SJCRH30 (cell line): Measurements from ENCODE around the gene EPHA1. TPM values are rescaled to one million over a fixed set of nuclear protein-coding genes. Genes with fewer than 3 reads are reported as not detected.
"Not testable (repeated sequence)": the region's sequence is repeated elsewhere in the genome, so short reads cannot be mapped to it uniquely, and the experiment has no call there.

Source experiments
- DNase-seq, 2 experiments: peaks; one replicate each; pipeline ENCODE4 v3.0.0-alpha.2; 2015 to 2020
- H3K27ac ChIP-seq: fragments of 250-450 bp; sonication (Bioruptor Pico); 2 replicates; pipeline ENCODE4 v1.5.1; 2020; ENCODE audit warnings: mild to moderate bottlenecking, moderate library complexity
- H3K27me3 ChIP-seq: fragments of 250-450 bp; sonication (Bioruptor Pico); 2 replicates; pipeline ENCODE4 v1.5.1; 2020; ENCODE audit warnings: mild to moderate bottlenecking, moderate library complexity
- H3K36me3 ChIP-seq: fragments of 250-450 bp; sonication (Bioruptor Pico); 2 replicates; pipeline ENCODE4 v1.5.1; 2020; ENCODE audit warnings: mild to moderate bottlenecking, moderate library complexity
- H3K4me1 ChIP-seq: fragments of 250-450 bp; sonication (Bioruptor Pico); 2 replicates; pipeline ENCODE4 v1.5.1; 2020; ENCODE audit warnings: mild to moderate bottlenecking, moderate library complexity
- H3K4me3 ChIP-seq: fragments of 250-450 bp; sonication (Bioruptor Pico); 2 replicates; pipeline ENCODE4 v1.5.1; 2020; ENCODE audit warnings: mild to moderate bottlenecking, moderate library complexity
- H3K9me3 ChIP-seq: fragments of 250-450 bp; sonication (Bioruptor Pico); replicated peaks from 2 replicates; pipeline ENCODE4 v1.5.1; 2020; ENCODE audit warnings: mild to moderate bottlenecking, moderate library complexity
- total RNA-seq: library from RNA; depleted of rRNA; stranded (reverse); fragments of >200 nt; shearing (Covaris generic); gene quantifications from 2 replicates; pipeline ENCODE4 v1.2.3, GENCODE V29; 2014

Gene EPHA1
- total RNA-seq, 1 experiment from 2014 or later: 0.32 TPM

DNA sequence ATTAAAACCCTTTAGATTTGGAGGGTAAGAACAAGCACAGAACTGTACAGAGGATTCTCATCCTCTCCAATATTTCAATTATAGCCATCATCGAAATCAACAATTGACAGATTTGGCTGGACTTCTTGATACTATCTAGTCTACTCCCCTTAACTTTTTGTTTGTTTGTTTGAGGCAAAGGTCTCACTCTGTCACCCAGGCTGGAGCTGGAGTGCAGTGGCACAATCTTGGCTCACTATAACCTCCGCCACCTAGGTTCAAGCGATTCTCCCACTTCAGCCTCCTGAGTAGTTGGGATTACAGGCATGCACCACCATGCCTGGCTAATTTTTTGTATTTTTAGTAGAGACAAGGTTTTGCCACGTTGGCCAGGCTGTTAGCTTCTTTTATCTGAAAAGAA is 6.4 kb downstream of the EPHA1 start:
- not testable (repeated sequence) for H3K4me1 ChIP-seq, H3K9me3 ChIP-seq, H3K4me3 ChIP-seq, H3K36me3 ChIP-seq, H3K27me3 ChIP-seq, H3K27ac ChIP-seq, DNase-seq

DNA sequence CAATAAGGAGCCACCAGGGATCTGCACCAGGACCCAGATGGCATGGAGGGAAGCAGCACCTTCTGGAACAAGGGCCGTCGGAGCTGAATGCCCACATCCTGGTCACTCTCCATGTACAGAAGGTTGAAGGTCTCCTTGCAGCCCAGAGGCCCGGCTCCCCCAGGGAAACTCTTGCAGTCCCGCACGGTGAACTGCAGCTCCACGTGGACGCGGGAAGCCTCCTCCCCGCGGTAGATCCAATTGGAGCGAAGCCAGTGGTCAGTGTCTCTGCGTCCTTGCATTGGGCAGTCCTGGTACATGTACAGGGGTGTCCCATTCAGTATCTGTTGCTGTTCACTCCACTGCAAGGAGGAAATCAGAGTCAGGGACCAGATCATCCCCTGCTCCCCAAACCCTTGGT is 7.4 kb downstream of the EPHA1 start:
- Histone ChIP-seq H3K4me3 (no peak overlapping the region), H3K36me3 (no peaks in the 10 kb centered on the region), H3K9me3 (no peaks in the 10 kb centered on the region), H3K4me1 (no peaks in the 10 kb centered on the region), H3K27me3 (peaks cover 3% of the 10 kb centered on the region), H3K27ac (no peak overlapping the region)
- DNase-seq: no peak

DNA sequence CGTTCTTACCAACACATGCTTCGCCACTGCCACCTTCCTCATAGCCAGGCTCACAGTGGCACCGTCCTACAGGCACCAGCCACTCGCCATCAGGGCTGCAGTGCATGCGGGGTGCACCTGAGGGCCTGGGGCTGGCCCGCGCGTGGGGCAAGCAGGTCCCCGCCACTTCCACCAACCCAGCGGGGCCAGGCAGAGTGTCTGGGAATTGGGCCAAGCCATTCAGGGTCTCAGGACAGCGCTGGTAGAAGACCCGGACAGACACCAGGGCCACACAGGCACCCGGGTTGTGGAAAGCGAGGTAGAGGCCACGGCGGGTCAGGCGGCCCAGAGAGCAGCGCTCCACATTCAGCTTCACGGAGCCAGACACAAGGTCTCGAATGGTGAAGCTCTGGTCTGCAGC is 9.0 kb downstream of the EPHA1 start:
- H3K27me3 ChIP-seq: peaks cover 2% of the 10 kb centered on the region
- H3K36me3 ChIP-seq: no peaks in the 10 kb centered on the region
- H3K4me3 ChIP-seq: no peak overlapping the region
- no peak for DNase-seq
- no peaks in the 10 kb centered on the region for H3K4me1 ChIP-seq
- H3K9me3 ChIP-seq: no peaks in the 10 kb centered on the region
- no peak overlapping the region for H3K27ac ChIP-seq

DNA sequence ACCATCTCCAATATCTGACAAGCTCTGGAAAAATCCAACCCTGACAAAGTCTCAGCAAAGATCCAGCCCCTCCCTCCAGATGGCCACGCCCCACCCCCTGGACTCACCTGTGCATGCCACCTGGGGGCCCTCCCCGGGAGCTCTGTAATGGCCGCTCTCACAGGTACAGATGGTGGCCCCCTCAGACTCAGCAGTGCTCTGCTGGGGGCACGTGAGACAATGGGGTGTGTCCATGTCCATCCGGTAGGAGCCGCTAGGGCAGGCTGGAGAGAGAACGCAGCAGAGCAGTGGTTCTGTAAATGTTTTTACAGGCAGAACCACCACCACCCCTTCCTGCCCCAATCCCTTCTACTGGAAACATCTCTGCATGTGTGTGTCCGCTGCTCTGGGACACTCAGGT is 9.5 kb downstream of the EPHA1 start:
- Histone ChIP-seq H3K4me3 (no peak overlapping the region), H3K36me3 (no peaks in the 10 kb centered on the region), H3K9me3 (no peaks in the 10 kb centered on the region), H3K4me1 (no peaks in the 10 kb centered on the region), H3K27ac (no peak overlapping the region), H3K27me3 (no peaks in the 10 kb centered on the region; the same call in 1 of the 2 replicates)
- DNase-seq: no peak

DNA sequence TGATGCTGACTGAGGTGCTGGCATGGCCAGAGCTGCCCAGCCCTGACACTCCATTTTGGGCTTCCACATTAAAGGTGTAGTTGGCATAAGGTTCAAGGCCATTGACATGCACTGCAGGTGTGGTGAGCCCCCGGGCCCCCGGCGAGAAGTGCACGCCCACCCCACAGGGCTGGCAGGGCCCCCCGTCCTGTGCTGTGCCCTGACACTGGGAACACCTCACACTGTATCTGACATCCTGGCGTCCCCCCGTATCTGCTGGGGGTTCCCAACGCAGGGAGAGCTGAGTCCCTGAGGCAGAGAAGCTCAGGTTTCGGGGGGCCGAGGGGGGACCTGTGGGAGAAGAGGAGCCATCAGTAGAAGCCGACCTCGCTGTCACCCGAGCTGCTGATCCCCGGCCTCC is 10.0 kb downstream of the EPHA1 start:
- H3K27me3 ChIP-seq: no peaks in the 10 kb centered on the region; the same call in 1 of the 2 replicates
- no peak for DNase-seq
- no peaks in the 10 kb centered on the region for H3K9me3 ChIP-seq
- no peak overlapping the region for H3K27ac ChIP-seq
- H3K4me1 ChIP-seq: no peaks in the 10 kb centered on the region
- no peak overlapping the region for H3K4me3 ChIP-seq
- no peaks in the 10 kb centered on the region for H3K36me3 ChIP-seq

DNA sequence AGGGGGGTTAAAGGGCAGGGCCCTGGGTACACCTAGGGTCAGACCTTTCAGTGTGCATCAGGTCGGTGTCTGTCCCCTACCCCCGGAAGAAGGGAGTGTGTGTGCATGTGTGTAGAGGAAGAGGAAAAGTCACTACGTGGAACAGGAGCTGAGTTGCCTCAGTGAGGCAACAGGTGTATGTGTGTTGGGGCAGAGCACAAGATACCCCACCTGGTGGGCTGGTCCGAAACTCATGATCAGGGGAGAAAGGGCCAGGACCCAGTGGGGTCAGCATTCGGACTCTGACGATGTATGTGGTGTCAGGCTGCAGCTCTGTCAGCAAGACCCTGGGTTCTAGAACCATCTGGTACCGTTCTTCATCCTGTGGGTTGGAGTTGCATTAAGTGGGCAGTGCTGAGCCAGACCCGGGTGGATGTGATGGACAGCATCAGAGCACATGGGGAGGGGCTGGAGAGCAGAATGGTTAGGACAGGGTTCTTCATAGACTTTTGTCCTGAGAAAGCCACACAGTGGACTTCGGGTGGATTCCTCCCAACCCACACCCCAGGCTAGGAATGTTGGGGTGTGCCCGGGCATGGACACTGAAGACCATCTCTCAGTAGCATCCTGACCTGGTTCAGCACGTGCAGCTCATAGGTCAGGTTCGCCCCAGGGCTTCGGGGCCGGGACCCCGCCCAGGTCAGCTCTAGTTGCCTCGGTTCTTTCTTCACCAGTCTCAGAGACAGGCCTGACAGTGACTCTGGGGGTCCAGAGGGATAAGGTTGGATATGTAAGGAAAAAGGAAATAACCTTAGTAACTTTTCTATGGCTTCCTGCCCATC is 10.7 kb downstream of the EPHA1 start:
- Histone ChIP-seq H3K4me3 (no peak overlapping the region), H3K9me3 (no peaks in the 10 kb centered on the region)

DNA sequence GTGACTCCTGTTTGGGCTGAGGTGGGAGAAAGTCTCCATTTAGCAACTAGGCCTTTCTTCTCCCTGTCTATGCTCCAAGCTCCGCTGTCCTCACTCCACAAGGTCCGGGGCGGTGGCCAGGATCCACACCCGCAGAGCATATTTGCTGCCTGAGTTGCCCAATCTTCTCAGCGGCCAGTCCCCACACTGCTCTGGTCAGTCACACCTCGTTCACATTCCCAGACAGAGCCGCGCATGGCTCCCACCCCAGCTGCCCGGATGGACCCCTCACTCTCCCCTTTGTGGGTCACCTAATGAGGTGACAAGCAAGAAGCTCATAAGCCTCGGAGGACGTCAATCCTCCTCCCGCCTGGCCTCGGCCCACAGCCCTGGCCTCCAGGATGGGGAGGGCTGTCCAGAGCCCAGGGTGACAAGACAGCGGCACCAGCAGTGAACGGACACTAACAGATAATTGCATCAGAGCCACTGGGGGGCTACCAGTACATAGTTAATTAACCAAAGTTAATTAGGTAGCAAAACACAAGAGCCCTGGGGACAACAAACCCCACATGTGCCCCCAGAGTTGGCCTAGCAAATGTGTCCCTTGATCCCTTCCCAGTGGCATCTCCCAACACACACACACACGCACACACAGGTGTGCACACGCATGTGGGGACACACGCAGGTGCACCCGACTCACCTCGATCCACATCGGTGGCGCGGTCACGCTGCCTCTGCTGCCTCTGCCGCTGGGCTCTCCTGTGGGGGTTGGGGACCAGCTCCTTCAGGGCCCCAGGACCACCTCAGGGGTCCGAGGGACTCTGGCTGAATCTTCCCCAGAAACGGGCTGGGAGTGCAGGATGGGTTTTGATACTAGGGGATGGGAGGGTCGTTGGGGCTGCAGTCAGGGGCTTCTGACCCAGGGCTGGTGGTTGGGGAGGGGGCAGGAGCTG is 11.8 kb downstream of the EPHA1 start:
- no peaks in the 10 kb centered on the region for H3K4me1 ChIP-seq
- H3K4me3 ChIP-seq: no peak overlapping the region
- H3K27ac ChIP-seq: no peak overlapping the region
- H3K27me3 ChIP-seq: no peaks in the 10 kb centered on the region
- no peaks in the 10 kb centered on the region for H3K9me3 ChIP-seq
- no peak for DNase-seq
- no peaks in the 10 kb centered on the region for H3K36me3 ChIP-seq

More for the DNA sequence above, 10.7 kb downstream of the EPHA1 start:
- DNase-seq: no peak
- no peaks in the 10 kb centered on the region for H3K36me3 ChIP-seq
- no peak overlapping the region for H3K27ac ChIP-seq
- no peaks in the 10 kb centered on the region; the same call in 1 of the 2 replicates for H3K27me3 ChIP-seq
- H3K4me1 ChIP-seq: no peaks in the 10 kb centered on the region

DNA sequence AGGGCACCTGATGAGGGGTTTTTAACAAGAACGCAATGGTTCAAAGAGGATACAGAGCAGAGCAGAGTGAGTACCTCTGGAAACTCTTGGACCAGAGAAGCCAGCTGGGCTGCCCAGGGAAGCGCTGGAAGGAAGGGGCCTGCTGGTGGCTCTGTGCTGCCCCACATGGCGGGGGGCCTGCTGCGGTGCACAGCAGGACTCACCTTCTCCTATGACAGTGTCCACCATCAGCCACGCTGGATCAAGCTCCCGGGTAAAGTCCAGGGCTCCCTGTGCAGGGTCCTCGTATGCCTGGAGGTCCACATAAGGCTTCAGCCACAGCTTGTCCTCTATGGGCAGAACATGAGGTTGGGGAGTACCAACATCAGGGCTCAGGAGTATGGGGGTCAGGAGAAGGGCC is 12.5 kb downstream of the EPHA1 start:
- Histone ChIP-seq H3K27ac (no peak overlapping the region), H3K27me3 (no peaks in the 10 kb centered on the region), H3K4me1 (no peaks in the 10 kb centered on the region), H3K36me3 (peaks cover 7% of the 10 kb centered on the region; the same call in 1 of the 2 replicates), H3K9me3 (no peaks in the 10 kb centered on the region), H3K4me3 (no peak overlapping the region)
- DNase-seq: no peak

DNA sequence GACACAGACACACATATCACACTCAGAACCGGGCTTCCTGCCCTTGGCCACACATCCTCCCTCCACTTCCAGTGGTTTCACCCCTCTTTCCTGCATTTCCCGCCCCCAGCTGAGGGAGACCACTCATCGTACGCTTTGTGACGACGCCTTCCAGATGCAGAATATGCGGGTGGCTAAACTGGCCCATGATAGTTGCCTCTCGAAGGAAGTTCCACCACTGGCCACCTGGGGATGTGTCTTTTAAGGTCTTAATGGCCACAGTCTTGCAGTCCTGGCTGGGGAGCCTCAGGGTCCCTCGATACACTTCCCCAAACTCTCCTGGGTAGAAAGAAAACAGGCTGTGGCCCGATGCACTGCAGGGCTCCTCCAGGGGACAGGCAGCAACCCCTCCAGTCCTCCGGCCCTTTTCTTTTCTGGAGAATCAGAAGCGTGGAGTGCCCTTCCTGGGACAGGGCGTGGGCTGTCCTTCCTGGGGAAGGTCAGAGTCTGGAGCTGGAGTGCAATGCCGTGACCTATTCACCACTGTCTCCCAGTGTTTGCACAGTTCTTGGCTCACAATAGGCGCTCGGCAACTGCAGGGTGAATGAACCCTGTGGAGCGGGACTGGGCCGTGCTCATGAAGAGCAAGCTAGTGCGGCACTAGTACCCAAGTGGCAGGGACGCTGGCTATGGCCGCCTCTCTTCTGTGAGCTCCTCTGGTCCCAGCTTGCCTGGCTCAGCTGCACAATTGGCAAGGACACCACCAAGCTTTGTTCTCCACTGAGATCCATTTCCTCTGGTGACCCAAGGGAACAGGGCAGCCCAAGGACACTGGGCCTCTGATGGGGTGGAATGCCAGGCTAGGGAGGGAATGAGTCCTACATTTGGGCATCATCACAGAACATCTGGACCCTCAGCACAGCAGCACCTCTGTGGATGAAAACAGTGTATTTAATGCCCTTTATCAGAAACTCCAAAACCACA is 13.2 kb downstream of the EPHA1 start:
- Histone ChIP-seq H3K27ac (no peak overlapping the region), H3K27me3 (no peaks in the 10 kb centered on the region), H3K4me1 (no peaks in the 10 kb centered on the region)

DNA sequence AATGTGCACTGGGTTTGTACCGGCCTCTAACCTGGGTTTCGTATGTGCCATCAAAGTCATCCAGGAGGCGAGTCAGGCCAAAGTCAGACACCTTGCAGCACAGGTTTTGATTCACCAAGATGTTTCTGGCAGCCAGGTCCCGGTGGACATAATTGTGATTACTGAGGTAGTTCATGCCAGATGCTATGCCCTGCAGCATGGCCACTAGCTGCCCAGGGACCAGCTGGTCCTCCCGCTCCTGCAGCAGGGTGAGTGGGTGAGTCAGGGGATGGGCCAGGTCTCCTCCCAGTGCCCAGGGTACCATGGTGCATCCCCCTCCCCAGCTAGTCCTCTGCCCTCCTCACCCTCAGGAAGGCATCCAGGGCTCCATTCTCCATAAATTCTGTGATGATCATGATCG is 13.9 kb downstream of the EPHA1 start:
- Histone ChIP-seq H3K36me3 (peaks cover 19% of the 10 kb centered on the region; the same call in 1 of the 2 replicates), H3K27ac (no peak overlapping the region), H3K27me3 (no peaks in the 10 kb centered on the region), H3K4me3 (no peak overlapping the region), H3K9me3 (no peaks in the 10 kb centered on the region), H3K4me1 (no peaks in the 10 kb centered on the region)
- DNase-seq: no peak

More for the DNA sequence above, 13.2 kb downstream of the EPHA1 start:
- Histone ChIP-seq H3K36me3 (peaks cover 12% of the 10 kb centered on the region; the same call in 1 of the 2 replicates), H3K9me3 (no peaks in the 10 kb centered on the region), H3K4me3 (no peak overlapping the region)
- no peak for DNase-seq

DNA sequence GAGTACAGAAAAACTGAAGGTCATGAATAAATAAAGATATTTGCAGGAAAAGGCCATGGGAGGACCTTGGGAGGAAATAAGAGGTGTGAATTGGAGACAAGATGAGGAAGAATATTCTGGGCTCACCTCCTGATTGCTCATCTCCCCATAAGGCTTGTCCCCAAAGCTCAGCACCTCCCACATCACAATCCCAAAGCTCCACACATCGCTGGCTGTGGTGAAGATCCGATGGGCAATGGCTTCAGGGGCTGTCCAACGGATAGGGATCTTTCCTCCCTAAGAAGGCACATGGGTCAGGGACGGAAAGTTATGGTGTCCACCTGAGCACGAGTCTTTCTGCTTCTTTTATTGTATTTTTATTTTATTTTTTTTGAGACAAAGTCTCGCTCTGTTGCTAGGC is 14.6 kb downstream of the EPHA1 start:
- DNase-seq: no peak
- no peak overlapping the region for H3K4me3 ChIP-seq
- no peak overlapping the region for H3K27ac ChIP-seq
- H3K9me3 ChIP-seq: no peaks in the 10 kb centered on the region
- no peaks in the 10 kb centered on the region for H3K27me3 ChIP-seq
- no peaks in the 10 kb centered on the region for H3K4me1 ChIP-seq
- H3K36me3 ChIP-seq: peaks cover 24% of the 10 kb centered on the region

DNA sequence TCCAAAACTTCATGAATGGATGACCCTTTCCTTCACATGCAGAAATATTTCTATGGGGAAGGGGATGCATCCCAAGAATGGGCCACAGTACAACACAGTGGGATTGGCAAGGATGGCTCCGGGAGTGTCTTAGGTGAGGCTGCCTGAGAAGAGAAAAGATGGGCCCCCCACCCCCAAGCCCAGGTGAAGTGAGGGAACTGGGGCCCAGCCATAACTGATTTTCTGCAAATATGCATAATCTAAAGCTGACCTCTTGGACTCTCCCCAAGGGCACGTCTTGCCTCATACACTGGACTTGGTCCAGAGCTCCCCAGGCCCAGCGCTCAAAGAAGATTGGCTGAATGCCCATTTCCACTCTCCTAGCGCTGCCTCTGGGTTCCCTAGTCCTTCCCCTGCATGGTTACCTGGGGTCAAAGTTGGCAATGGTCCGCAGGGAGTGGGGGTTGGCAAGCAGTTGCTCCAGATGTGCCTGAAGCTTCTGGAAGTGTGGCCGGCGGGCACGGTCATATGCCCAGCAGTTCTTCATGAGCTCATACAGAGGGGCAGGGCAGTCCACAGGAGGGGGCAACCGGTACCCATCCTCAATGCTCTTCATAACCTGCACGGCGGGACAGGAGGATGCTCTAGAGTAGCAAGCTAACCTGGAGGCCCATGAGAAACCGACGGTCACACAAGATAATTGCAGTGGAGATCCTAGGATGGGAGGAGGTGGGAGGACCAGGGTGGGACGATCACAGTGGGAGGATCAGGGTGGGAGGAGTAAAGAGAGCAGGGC is 15.2 kb downstream of the EPHA1 start:
- Histone ChIP-seq H3K36me3 (peaks cover 30% of the 10 kb centered on the region), H3K4me1 (no peaks in the 10 kb centered on the region), H3K27ac (no peak overlapping the region), H3K9me3 (no peaks in the 10 kb centered on the region), H3K4me3 (no peak overlapping the region), H3K27me3 (no peaks in the 10 kb centered on the region)
- DNase-seq: no peak

DNA sequence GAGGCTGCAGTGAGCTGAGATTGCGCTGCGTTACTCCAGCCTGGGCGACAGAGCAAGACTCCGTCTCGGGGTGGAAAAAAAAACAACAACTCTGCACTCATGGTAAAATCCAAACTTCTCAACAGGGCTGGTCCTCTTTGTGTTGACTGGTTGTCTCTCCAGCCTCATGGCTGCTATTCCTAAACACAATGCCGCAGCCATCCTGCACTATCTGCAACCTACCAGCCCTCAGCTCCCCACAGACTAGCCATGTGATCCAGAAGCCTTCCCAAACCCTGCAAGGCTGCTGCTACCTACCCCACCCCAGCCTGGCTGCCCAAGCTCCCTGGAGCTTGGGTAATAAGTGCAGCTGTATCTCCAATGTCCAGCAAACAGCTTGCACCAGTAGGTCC is 15.8 kb downstream of the EPHA1 start:
- no peaks in the 10 kb centered on the region for H3K27me3 ChIP-seq
- no peaks in the 10 kb centered on the region for H3K9me3 ChIP-seq
- H3K4me3 ChIP-seq: no peak overlapping the region
- H3K36me3 ChIP-seq: peaks cover 31% of the 10 kb centered on the region
- no peaks in the 10 kb centered on the region for H3K4me1 ChIP-seq
- no peak overlapping the region for H3K27ac ChIP-seq
- DNase-seq: no peak

DNA sequence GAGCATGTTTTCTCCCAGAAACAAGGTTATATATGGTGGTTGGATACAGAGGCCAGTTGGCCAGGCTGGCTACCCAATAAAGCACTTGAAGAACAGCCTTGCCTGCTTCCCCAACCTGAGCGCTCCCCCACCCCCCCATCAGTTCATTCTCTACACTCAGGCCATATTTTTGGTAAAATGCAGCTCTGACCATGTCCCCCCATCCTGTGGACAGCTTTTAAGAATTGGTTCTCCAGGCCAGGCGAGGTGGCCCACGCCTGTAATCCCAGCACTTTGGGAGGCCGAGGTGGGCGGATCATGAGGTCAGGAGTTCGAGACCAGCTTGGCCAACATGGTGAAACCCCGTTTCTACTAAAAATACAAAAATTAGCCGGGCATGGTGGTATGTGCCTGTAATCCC is 16.2 kb downstream of the EPHA1 start:
- not testable (repeated sequence) for H3K27me3 ChIP-seq, H3K4me1 ChIP-seq, H3K9me3 ChIP-seq, DNase-seq, H3K4me3 ChIP-seq, H3K27ac ChIP-seq
- H3K36me3 ChIP-seq: peaks cover 31% of the 10 kb centered on the region
